Stomach smooth muscle (tissue), 2 donors: ENCODE measurements around the gene CNNM4.

Experiments used
- H3K27ac ChIP-seq: one replicate; pipeline ENCODE4 v1.7.0; 2013; ENCODE audit warnings: mild to moderate bottlenecking, low read length, inconsistent platforms
- H3K27me3 ChIP-seq, 2 donors: one replicate each; pipeline ENCODE4 v1.7.0; 2013; ENCODE audit warnings: low read length in 2 of 2; ENCODE audit not compliant: insufficient read depth in 2 of 2, control insufficient read depth in 1 of 2
- H3K36me3 ChIP-seq, 2 donors: one replicate each; pipeline ENCODE4 v1.7.0; 2013; ENCODE audit warnings: low read length in 2 of 2; ENCODE audit not compliant: control insufficient read depth in 2 of 2, insufficient read depth in 2 of 2
- H3K4me1 ChIP-seq: one replicate; pipeline ENCODE4 v1.7.0; 2013; ENCODE audit warnings: low read length; ENCODE audit not compliant: control insufficient read depth, insufficient read depth
- H3K4me3 ChIP-seq, 2 donors: one replicate each; pipeline ENCODE4 v1.7.0; 2013; ENCODE audit warnings: low read length in 2 of 2
- H3K9ac ChIP-seq, 2 donors: one replicate each; pipeline ENCODE4 v1.7.0; 2013; ENCODE audit warnings: low read length in 2 of 2, mild to moderate bottlenecking in 1 of 2
- H3K9me3 ChIP-seq, 2 donors: one replicate each; pipeline ENCODE4 v1.7.0; 2013; ENCODE audit warnings: low read length in 2 of 2; ENCODE audit not compliant: control insufficient read depth in 2 of 2
- donor health status: healthy.
- donor health status: Pancreatic carcinoma.

Gene CNNM4

DNA sequence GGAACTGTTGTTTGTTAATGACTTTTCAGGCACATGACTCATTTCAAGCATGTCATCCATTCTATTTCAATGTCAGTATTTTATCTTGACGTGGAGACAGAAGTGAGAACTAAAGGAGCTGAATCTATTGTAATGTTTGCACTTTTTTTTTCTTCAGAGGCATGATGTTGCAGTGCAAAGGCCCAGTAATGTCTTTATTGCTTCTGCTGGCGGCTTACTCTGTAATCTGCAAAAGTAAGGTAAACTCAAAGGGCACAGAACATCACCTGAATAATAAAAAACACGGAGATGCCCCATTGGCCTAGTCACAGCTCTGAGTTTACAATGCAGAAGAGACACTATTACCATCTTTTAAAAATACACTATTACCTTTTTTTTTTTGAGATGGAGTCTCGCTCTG lies 53.0 kb downstream of the CNNM4 start:
- peaks cover under 1 to 5% of the 10 kb centered on the region in 2 donors for H3K36me3 ChIP-seq
- no peak overlapping the region for H3K9ac ChIP-seq
- no peaks in the 10 kb centered on the region for H3K9me3 ChIP-seq
- H3K27ac ChIP-seq = no peak overlapping the region
- H3K4me1 ChIP-seq = peaks cover 25% of the 10 kb centered on the region
- H3K27me3 ChIP-seq = no peaks in the 10 kb centered on the region
- H3K4me3 ChIP-seq = no peak overlapping the region

DNA sequence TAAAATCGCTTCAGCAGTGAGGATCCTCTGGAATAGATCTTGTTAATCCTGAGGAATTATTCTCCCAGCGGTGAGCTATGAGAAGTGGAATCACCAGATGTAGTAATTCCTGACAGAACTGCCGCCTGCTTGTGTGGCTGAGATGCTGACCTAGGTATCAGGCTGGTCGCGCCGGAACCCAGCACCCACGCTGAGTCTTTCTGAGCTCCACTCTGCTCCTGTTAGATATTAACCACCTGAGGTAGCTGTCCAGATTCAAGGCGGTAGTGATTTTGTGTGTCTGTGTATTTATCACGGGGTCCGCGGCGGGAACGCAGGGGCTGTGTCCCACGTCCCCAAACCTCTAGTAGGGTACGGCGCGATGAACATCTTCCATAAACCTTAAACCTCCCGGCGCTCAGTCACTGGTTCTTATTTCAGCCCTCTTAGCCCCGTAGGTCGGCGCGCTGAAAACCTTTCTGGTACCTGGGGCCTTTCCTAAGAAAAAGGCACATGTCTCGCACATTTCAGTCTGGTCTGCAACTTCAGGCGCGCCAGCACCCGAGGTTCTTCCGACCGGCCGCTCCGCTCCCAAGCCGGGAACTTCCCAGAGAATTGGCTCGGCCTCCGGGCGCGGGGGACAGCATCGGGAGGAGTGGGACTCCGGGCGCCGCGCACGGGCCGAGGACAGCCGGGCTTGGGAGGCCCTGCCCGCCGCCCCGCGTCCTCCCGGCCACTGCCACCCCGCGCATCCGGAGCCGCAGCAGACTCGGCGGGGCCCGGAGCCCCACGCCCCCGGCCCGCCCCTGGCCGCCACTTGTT lies 54.8 kb downstream of the CNNM4 start:
- Histone ChIP-seq H3K4me1 (peaks cover 44% of the 10 kb centered on the region), H3K27me3 (no peaks in the 10 kb centered on the region), H3K36me3 (peaks cover 0 to 5% of the 10 kb centered on the region in 2 donors), H3K4me3 (peak overlapping the region; percentile 73 to 87), H3K9me3 (no peaks in the 10 kb centered on the region), H3K27ac (peak overlapping the region; percentile 69), H3K9ac (peak overlapping the region; percentile 58 to 69)

DNA sequence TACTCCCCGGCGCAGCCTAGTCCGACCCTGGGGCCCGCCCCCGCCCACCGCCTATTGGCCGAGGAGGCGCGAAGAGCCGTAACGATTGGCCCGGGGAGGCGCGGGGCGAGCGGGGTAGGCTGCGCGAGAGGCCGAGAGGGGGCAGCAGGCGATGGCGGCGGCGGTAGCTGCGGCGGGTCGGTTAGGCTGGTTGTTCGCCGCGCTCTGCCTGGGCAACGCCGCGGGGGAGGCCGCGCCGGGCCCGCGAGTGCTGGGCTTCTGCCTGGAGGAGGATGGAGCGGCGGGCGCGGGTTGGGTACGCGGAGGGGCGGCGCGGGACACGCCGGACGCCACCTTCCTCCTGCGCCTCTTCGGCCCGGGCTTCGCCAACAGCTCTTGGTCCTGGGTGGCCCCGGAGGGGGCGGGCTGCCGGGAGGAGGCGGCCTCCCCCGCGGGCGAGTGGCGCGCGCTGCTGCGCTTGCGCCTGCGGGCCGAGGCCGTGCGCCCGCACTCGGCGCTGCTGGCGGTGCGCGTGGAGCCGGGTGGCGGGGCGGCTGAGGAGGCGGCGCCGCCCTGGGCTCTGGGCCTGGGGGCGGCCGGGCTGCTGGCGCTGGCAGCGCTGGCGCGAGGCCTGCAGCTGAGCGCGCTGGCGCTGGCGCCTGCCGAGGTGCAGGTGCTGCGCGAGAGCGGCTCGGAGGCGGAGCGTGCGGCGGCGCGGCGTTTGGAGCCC lies 55.6 kb downstream of the CNNM4 start, which contains the start of gene CNNM3:
TSS of gene CNNM3 (plus strand) at position 142 of the 709 bp plus-strand sequence. CDS start at position 152, 10 bp downstream.
- H3K27me3 ChIP-seq = no peaks in the 10 kb centered on the region
- peak within 1 kb of the TSS; percentile 69 for H3K27ac ChIP-seq
- peak within 1 kb of the TSS; percentile 58 to 69 for H3K9ac ChIP-seq
- peaks cover 0 to 5% of the 10 kb centered on the region in 2 donors for H3K36me3 ChIP-seq
- peak within 1 kb of the TSS; percentile 73 to 87 for H3K4me3 ChIP-seq
- peaks cover 48% of the 10 kb centered on the region for H3K4me1 ChIP-seq
- H3K9me3 ChIP-seq = no peaks in the 10 kb centered on the region

DNA sequence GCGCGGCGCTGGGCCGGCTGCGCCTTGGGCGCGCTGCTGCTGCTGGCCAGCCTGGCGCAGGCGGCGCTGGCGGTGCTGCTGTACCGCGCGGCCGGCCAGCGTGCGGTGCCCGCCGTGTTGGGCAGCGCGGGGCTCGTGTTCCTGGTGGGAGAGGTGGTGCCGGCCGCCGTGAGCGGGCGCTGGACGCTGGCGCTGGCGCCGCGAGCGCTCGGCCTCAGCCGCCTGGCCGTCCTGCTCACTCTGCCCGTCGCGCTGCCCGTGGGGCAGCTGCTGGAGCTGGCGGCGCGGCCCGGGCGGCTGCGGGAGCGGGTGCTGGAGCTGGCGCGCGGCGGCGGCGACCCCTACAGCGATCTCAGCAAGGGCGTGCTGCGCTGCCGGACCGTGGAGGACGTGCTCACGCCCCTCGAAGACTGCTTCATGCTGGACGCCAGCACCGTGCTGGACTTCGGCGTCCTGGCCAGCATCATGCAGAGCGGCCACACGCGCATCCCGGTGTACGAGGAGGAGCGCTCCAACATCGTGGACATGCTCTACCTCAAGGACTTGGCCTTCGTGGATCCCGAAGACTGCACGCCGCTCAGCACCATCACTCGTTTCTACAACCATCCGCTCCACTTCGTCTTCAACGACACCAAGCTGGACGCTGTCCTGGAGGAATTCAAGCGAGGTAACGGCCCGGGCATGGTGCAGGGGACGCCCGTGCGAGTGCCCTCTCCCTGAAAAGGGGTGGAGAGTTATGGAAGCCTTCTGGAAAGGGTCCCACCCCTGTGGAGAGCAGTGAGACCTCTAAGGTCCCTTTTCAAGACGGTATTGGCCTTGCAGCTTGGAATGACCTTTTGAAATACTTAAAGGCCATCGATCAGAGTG lies 56.4 kb downstream of the CNNM4 start:
- H3K27ac ChIP-seq = peak overlapping the region; percentile 37
- peak overlapping the region; percentile 8 to 64 for H3K9ac ChIP-seq
- peaks cover 45% of the 10 kb centered on the region for H3K4me1 ChIP-seq
- peak overlapping the region; percentile 65 to 87 for H3K4me3 ChIP-seq
- H3K27me3 ChIP-seq = no peaks in the 10 kb centered on the region
- H3K9me3 ChIP-seq = no peaks in the 10 kb centered on the region
- H3K36me3 ChIP-seq = peaks cover 0 to 4% of the 10 kb centered on the region in 2 donors

DNA sequence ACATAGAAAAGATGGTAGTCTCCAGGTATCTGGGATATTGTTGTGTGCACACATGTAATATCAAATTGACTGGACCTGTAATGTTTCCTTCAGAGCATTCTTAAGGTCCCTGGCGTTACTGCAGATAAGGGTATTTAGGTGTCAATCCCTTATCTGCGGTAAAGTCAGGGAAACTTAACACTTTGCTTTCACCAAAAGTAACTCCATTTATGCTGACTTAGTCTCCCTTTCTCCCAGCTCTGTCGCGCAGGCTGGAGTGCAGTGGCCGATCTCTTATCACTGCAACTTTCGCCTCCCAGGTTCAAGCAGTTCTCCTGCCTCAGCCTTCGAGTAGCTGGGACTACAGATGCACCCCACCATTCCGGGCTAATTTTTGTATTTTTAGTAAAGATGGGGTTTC lies 57.2 kb downstream of the CNNM4 start:
- no peaks in the 10 kb centered on the region for H3K9me3 ChIP-seq
- no peaks in the 10 kb centered on the region for H3K27me3 ChIP-seq
- peaks cover 43% of the 10 kb centered on the region for H3K4me1 ChIP-seq
- H3K36me3 ChIP-seq = peaks cover 0 to 2% of the 10 kb centered on the region in 2 donors
- peak overlapping the region; percentile 8 to 64 for H3K9ac ChIP-seq
- no peak overlapping the region for H3K27ac ChIP-seq
- peak overlapping the region; percentile 65 to 87 for H3K4me3 ChIP-seq

DNA sequence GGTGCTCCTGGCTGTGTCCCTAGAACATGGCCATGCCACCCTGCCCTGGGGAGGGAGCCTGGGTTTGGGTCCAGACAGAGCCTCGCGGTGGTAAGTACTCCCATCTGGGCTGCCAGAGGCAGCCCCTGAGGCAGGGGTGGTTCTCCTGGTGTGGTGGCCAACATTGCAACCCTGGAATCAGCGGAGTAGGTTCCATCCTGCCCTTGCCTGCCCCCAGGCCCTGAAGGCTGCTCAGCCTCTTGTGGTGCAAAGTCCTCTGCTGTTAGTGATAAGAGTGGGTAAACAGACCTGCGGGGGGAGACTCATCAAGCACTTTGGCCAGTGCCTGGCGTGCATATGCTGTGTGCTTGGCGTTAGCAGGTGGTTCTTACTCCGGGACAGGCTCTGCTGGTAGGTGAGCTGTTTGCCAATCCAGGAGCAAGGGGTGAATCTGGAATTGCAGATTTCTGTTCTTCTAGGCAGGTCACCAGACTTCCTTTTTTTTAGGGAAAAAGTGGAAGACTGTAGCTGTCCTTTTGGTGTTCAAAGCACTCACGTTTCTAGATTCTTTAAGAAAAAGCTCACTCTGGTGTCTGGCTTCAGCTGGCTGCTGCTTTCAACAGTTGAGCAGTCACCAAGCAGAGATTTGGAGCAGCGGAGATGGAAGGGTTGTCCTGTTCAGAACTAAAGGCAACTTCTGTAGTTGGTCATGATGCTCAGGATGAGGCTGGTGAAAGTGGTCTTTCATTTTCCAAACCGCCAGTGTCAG lies 58.6 kb downstream of the CNNM4 start:
- H3K27me3 ChIP-seq = no peaks in the 10 kb centered on the region
- H3K36me3 ChIP-seq = peaks cover 0 to 2% of the 10 kb centered on the region in 2 donors
- no peak overlapping the region for H3K27ac ChIP-seq
- no peaks in the 10 kb centered on the region for H3K9me3 ChIP-seq
- H3K9ac ChIP-seq = no peak overlapping the region
- H3K4me3 ChIP-seq = peak overlapping the region; percentile 1 to 52
- peaks cover 54% of the 10 kb centered on the region for H3K4me1 ChIP-seq

DNA sequence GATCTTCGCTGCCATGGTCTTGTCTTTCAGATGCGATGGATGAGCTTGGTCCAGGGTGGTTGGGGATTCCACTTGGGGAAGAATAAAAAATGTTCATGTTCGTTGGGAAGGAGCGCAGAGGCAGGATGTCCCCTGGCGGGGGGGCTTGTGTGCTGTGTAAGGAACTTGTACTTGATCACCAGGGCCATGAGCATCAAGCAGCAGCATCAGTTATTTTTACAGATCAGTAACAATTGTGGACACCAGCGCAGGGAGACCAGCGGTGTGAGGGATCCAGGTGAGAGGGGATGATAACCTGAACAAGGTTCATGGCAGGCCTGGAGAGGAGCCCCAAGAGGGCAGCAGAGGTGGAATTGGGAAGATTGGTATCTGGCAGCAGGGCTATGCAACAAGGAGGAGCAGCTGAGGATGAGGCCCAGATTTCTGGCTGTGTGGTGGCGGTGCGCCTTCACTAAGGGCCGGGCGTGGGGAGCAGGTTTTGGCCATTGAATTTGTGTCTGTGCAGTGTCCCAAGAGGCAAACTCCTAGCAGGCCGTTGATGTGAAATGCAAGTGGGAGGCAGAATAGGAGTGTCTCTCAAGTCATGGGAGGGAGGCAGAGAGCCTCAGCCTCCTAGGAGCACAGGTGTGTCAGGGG lies 59.3 kb downstream of the CNNM4 start:
- no peaks in the 10 kb centered on the region for H3K27me3 ChIP-seq
- H3K36me3 ChIP-seq = peaks cover 0 to 2% of the 10 kb centered on the region in 2 donors
- no peak overlapping the region for H3K9ac ChIP-seq
- no peak overlapping the region for H3K27ac ChIP-seq
- H3K4me3 ChIP-seq = peak overlapping the region in 1 of 2 donors; percentile 8
- H3K9me3 ChIP-seq = no peaks in the 10 kb centered on the region
- H3K4me1 ChIP-seq = peaks cover 58% of the 10 kb centered on the region

DNA sequence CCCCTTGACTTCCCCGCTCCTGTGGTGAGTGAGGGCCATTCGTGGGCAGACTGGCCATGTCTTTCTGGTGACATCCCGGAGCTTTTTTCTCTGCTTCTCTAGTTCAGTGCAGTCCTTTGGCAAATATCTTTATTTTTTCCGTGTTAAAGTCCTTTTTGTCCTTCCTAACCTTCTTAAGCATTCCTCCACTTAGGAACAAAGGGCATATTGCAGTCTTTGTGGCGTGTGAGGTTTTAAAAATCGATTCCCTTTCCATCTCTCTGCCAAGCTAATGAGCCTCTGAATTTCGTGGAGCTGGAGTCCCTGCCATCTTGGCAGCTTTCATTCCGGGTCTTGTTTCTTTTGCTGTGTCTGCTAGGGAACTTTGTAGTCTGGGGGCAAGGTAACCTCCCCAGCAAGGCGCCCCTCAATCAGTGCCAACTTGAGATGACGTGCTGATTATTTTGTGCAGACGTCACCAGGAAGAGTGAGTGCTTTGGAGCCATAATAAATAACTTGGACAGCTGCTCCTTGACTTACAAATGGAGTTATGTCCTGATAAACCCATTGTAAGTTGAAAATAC lies 60.5 kb downstream of the CNNM4 start:
- Histone ChIP-seq H3K4me1 (peaks cover 58% of the 10 kb centered on the region), H3K36me3 (peaks cover 3 to 9% of the 10 kb centered on the region in 2 donors), H3K9ac (no peak overlapping the region), H3K27me3 (no peaks in the 10 kb centered on the region), H3K9me3 (no peaks in the 10 kb centered on the region), H3K27ac (no peak overlapping the region), H3K4me3 (no peak overlapping the region)

DNA sequence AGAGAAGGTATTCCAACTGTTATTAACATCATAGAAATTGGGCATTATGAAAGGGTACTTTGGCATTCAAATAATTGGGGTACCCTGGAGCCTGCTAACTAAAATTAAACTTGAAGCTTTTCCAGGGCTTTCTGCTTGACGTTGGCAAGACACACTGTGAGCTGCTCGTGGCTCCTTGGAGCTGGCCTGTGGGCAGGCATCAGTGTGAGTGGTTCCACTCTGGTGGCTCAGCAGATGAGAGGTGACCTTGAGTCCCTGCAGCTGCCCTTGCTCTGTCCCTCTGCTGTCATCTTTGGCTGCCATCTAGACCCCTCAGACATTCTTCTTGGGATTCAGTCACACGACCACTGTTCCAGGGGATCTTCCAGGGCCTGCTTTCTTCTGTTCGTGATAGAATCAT lies 62.1 kb downstream of the CNNM4 start:
- Histone ChIP-seq H3K4me1 (peaks cover 48% of the 10 kb centered on the region), H3K9me3 (no peaks in the 10 kb centered on the region), H3K36me3 (peaks cover 14 to 22% of the 10 kb centered on the region in 2 donors), H3K27me3 (no peaks in the 10 kb centered on the region), H3K27ac (no peak overlapping the region), H3K9ac (no peak overlapping the region), H3K4me3 (no peak overlapping the region)
